Measurements from ENCODE around the gene TMEM170A. TPM values are rescaled to one million over a fixed set of nuclear protein-coding genes. Genes with fewer than 3 reads are reported as not detected.

Gene TMEM170A
- total and polyA plus RNA-seq, 2 of the 13 experiments (the other 11 are each of a cell fraction or from before 2014, with no cell fraction given) = 35.7 to 39.7 TPM

GRCh38 chr16:75420987-75421819, 43.3 kb downstream of the TMEM170A start (continued):
- TF ChIP-seq ZNF574 (CRISPR knock-in tag; IDR thresholded peaks at IDR 0.05) (peak; percentile 43; the same call in 1 of the 2 replicates), GATAD1 (CRISPR knock-in tag; IDR thresholded peaks at IDR 0.05) (peak; percentile 47), FOXO1 (CRISPR knock-in tag; IDR thresholded peaks at IDR 0.05) (0 out of 2 replicates have a peak, but pooled peaks have one; percentile 20), HOXA3 (CRISPR knock-in tag; IDR thresholded peaks at IDR 0.05) (peak; percentile 41; the same call in 1 of the 2 replicates), U2AF1 (optimal IDR thresholded peaks at IDR 0.05; ENCODE audit: low read depth, low read length) (no peak), POLR2AphosphoS5 (IDR thresholded peaks at IDR 0.05; ENCODE audit: low read depth, low read length) (peak; percentile 66), TFDP2 (CRISPR knock-in tag; IDR thresholded peaks at IDR 0.05) (0 out of 2 replicates have a peak, but pooled peaks have one; percentile 39), MYC (CRISPR knock-in tag; IDR thresholded peaks at IDR 0.05; ENCODE audit: borderline replicate concordance) (peak; percentile 28; the same call in 1 of the 2 replicates), HMGXB3 (CRISPR knock-in tag; IDR thresholded peaks at IDR 0.05; ENCODE audit: borderline replicate concordance) (0 out of 2 replicates have a peak, but pooled peaks have one; percentile 16), TAF1 (CRISPR knock-in tag; IDR thresholded peaks at IDR 0.05) (peak; percentile 46; the same call in 1 of the 2 replicates), IRF2 (CRISPR knock-in tag; IDR thresholded peaks at IDR 0.05) (peak; percentile 73), ZNF674 (CRISPR knock-in tag; IDR thresholded peaks at IDR 0.05; ENCODE audit: low read depth) (no peak), TARDBP (CRISPR knock-in tag; IDR thresholded peaks at IDR 0.05) (0 out of 2 replicates have a peak, but pooled peaks have one; percentile 44), CEBPG (CRISPR knock-in tag; IDR thresholded peaks at IDR 0.05) (peak; percentile 40; the same call in 1 of the 2 replicates), ZNF143 (CRISPR knock-in tag; IDR thresholded peaks at IDR 0.05) (peak; percentile 15; the same call in 1 of the 2 replicates), ZFX (CRISPR knock-in tag; IDR thresholded peaks at IDR 0.05; ENCODE audit: low read depth) (peak; percentile 17; the same call in 1 of the 2 replicates), ZNF547 (CRISPR knock-in tag; IDR thresholded peaks at IDR 0.05) (no peak), HOMEZ (CRISPR knock-in tag; IDR thresholded peaks at IDR 0.05; ENCODE audit: low read depth) (peak; percentile 67; the same call in 1 of the 2 replicates), GABPA (IDR thresholded peaks at IDR 0.05; ENCODE audit: low read depth, low read length) (peak; percentile 53; the same call in 1 of the 2 replicates), GABPA (CRISPR knock-in tag; IDR thresholded peaks at IDR 0.05; ENCODE audit: low read depth) (peak; percentile 86)
